AG09309 (cell line): ENCODE measurements around the gene SLC5A1.

ENCODE experiments used
- DNase-seq: peaks from one replicate; pipeline ENCODE4 v3.0.0-alpha.2; 2010; ENCODE audit warnings: low read depth
- H3K4me3 ChIP-seq: 2 replicates; pipeline ENCODE4 v1.5.1; 2011; ENCODE audit warnings: mild to moderate bottlenecking, low read depth, low read length, moderate library complexity; ENCODE audit not compliant: control insufficient read depth
- CTCF ChIP-seq: IDR thresholded peaks from 2 replicates; pipeline ENCODE4 v1.5.1; 2011; ENCODE audit warnings: mild to moderate bottlenecking, low read depth, low read length, inconsistent platforms; ENCODE audit not compliant: insufficient read depth, control insufficient read depth; ENCODE audit errors: missing control alignments

SLC5A1 gene

GRCh38 chr22:32097881-32098499, 54.9 kb downstream of the SLC5A1 start:
- TF ChIP-seq CTCF = no peak
- no peak overlapping the region for H3K4me3 ChIP-seq
- DNase-seq = no peak

GRCh38 chr22:32100711-32101110, 57.6 kb downstream of the SLC5A1 start:
- no peak overlapping the region for H3K4me3 ChIP-seq
- no peak for TF ChIP-seq CTCF
- DNase-seq = no peak

GRCh38 chr22:32103658-32104315, 60.7 kb downstream of the SLC5A1 start:
- TF ChIP-seq CTCF = peak; percentile 23
- H3K4me3 ChIP-seq = no peak overlapping the region
- DNase-seq = no peak

- no peak overlapping the region for H3K4me3 ChIP-seq
- no peak for TF ChIP-seq CTCF
- DNase-seq = no peak
Measured at GRCh38 chr22:32106930-32107329, 63.9 kb downstream of the SLC5A1 start.

- no peak for TF ChIP-seq CTCF
- no peak for DNase-seq
- H3K4me3 ChIP-seq = no peak overlapping the region
Measured at GRCh38 chr22:32112380-32112779, 69.3 kb downstream of the SLC5A1 start.

GRCh38 chr22:32119568-32120235, 76.6 kb downstream of the SLC5A1 start:
- peak; percentile 1 for TF ChIP-seq CTCF
- DNase-seq = no peak
- no peak overlapping the region for H3K4me3 ChIP-seq

- TF ChIP-seq CTCF = no peak
- no peak for DNase-seq
- H3K4me3 ChIP-seq = no peak overlapping the region
Measured at GRCh38 chr22:32120603-32121002, 77.5 kb downstream of the SLC5A1 start.
